ENCODE measurements around the gene FOXRED2. TPM values are rescaled to one million over a fixed set of nuclear protein-coding genes. Genes with fewer than 3 reads are reported as not detected.
A peak's percentile ranks its signal among the peaks of the same experiment; 100 is the strongest.
"Not testable (repeated sequence)": the region's sequence is repeated elsewhere in the genome, so short reads cannot be mapped to it uniquely, and the experiment has no call there.

The FOXRED2 gene
- total RNA-seq, 2 experiments from 2014 or later: 1.8 to 2.3 TPM

DNA sequence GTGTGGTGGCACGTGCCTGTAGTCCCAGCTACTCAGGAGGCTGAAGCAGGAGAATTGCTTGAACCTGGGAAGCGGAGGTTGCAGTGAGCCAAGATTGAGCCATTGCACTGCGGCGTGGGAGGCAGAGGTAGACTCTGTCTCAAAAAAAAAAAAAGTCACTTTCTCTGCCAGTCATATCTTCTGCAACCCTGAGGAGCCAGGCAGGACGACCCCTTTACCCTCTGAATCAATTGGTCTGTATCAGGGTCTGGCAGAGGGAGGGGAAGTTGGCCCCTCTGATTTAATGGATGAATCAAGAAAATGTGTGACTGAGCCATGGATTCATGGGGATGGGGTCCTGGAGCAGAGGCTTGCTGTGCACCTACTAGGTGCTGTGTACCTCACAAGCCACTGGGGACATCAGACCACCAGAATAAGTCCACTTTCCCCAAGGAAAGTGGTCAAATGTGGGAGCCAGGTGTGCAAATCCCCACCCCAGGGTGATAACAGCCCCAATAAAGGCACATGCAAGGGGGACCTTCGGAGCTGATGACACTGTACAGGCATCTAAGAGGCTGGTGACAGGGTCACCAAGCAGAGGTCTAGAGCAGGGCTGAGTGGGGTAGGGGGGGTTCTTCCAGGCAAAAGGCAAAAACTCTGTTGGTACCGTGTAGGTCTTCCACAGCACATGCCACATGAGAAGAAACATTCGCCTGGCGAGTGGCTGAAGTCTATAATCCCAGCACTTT, 54.4 kb downstream of the FOXRED2 start:
- CTCF ChIA-PET: interaction anchor here (0.7 to 1.7 kb wide), 8 partner anchors 13 to 117 kb away, joined by 3 to 6 read pairs (median 4); partner anchors contain the start of gene MYH9
- Histone ChIP-seq H3K27me3 (ENCODE audit: control insufficient read depth in 1 of 2, insufficient read depth in 2 of 2, low read length in 2 of 2) (no peaks in the 10 kb centered on the region), H3K4me1 (ENCODE audit: insufficient read depth, low read length) (peaks cover 85% of the 10 kb centered on the region), H3K36me3 (ENCODE audit: insufficient read depth, low read length) (no peaks in the 10 kb centered on the region), H3K27ac (ENCODE audit: low read depth in 1 of 2, low read length in 2 of 2) (peak overlapping the region; percentile 46 to 80), H3K9me3 (ENCODE audit: control insufficient read depth in 1 of 2, insufficient read depth in 1 of 2, low read length in 2 of 2) (no peaks in the 10 kb centered on the region), H3K4me3 (ENCODE audit: low read length) (no peak overlapping the region)
- Mint-ChIP-seq H3K4me1 (ENCODE audit: low read depth) (peaks cover 59% of the 10 kb centered on the region), H3K27me3 (no peaks in the 10 kb centered on the region), H3K4me3 (peak overlapping the region; percentile 65), H3K36me3 (ENCODE audit: low read depth) (no peaks in the 10 kb centered on the region), H3K27ac (peak overlapping the region; percentile 93), H3K9me3 (no peaks in the 10 kb centered on the region)
- TF ChIP-seq, protein P1, sequence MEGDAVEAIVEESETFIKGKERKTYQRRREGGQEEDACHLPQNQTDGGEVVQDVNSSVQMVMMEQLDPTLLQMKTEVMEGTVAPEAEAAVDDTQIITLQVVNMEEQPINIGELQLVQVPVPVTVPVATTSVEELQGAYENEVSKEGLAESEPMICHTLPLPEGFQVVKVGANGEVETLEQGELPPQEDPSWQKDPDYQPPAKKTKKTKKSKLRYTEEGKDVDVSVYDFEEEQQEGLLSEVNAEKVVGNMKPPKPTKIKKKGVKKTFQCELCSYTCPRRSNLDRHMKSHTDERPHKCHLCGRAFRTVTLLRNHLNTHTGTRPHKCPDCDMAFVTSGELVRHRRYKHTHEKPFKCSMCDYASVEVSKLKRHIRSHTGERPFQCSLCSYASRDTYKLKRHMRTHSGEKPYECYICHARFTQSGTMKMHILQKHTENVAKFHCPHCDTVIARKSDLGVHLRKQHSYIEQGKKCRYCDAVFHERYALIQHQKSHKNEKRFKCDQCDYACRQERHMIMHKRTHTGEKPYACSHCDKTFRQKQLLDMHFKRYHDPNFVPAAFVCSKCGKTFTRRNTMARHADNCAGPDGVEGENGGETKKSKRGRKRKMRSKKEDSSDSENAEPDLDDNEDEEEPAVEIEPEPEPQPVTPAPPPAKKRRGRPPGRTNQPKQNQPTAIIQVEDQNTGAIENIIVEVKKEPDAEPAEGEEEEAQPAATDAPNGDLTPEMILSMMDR (IDR thresholded peaks at IDR 0.05): no peak
- intact Hi-C loops (cut with DNase I, micrococcal nuclease): loop anchor here in 1 of 2 experiments (5.0 kb wide), 2 partner anchors 45 to 120 kb away; no protein-coding TSS in a partner anchor
- POLR2A ChIA-PET: interaction anchor here (0.6 to 1.8 kb wide), 22 partner anchors 9 to 214 kb away, joined by 3 to 29 read pairs (median 6); partner anchors contain the start of genes APOL2, MYH9 and TXN2
- DNase-seq (peak in 2 of 14 experiments; percentile 45 to 54), ATAC-seq (ENCODE audit: poor library complexity) (peak; percentile 6)

DNA sequence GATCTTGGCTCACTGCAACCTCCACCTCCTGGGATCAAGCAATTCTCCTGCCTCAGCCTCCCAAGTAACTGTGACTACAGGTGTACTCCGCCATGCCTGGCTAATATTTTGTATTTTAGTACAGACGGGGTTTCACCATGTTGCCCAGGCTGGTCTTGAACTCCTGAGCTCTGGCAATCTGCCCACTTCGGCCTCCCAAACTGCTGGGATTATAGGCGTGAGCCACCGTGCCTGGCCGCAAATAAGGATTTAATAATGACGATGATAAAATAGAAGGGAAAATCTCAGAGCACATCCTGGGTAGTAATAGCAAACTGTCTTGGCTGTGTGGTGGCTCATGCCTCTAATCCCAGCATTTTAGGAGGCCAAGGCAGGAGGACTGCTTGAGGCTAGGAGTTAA, 55.9 kb downstream of the FOXRED2 start:
- intact Hi-C loops (cut with DNase I, micrococcal nuclease): loop anchor here (1.0 to 5.0 kb wide), 7 partner anchors 16 to 120 kb away; no protein-coding TSS in a partner anchor
- H3K36me3 Mint-ChIP-seq (ENCODE audit: low read depth); H3K36me3 ChIP-seq (ENCODE audit: insufficient read depth, low read length); H3K4me3 Mint-ChIP-seq; H3K4me3 ChIP-seq (ENCODE audit: low read length); ATAC-seq (ENCODE audit: poor library complexity); H3K9me3 ChIP-seq (ENCODE audit: control insufficient read depth in 1 of 2, insufficient read depth in 1 of 2, low read length in 2 of 2); H3K27me3 Mint-ChIP-seq; H3K27me3 ChIP-seq (ENCODE audit: control insufficient read depth in 1 of 2, insufficient read depth in 2 of 2, low read length in 2 of 2); H3K9me3 Mint-ChIP-seq: not testable (repeated sequence)
- H3K4me1 ChIP-seq (ENCODE audit: insufficient read depth, low read length): peaks cover 89% of the 10 kb centered on the region
- peak overlapping the region; percentile 46 to 80 for H3K27ac ChIP-seq (ENCODE audit: low read depth in 1 of 2, low read length in 2 of 2)
- ChIA-PET CTCF (interaction anchor here (1.7 kb wide), 1 partner anchor 85 kb away, joined by 5 read pairs; no protein-coding TSS in a partner anchor), POLR2A (interaction anchor here (1.0 to 1.7 kb wide), 8 partner anchors 8 to 114 kb away, joined by 4 to 12 read pairs (median 5); no protein-coding TSS in a partner anchor)
- Mint-ChIP-seq H3K27ac (peak overlapping the region; percentile 93), H3K4me1 (ENCODE audit: low read depth) (peaks cover 54% of the 10 kb centered on the region)
- peak in 1 of 14 experiments; percentile 20 for DNase-seq

- POLR2A ChIA-PET: interaction anchor here (1.4 kb wide), 1 partner anchor 65 kb away, joined by 6 read pairs; no protein-coding TSS in a partner anchor
- H3K4me3 Mint-ChIP-seq: no peak overlapping the region
- H3K27me3 Mint-ChIP-seq: no peaks in the 10 kb centered on the region
- CTCF ChIA-PET: interaction anchor here (1.3 kb wide), 1 partner anchor 14 kb away, joined by 3 read pairs; no protein-coding TSS in a partner anchor
- no peak overlapping the region for H3K4me3 ChIP-seq (ENCODE audit: low read length)
- intact Hi-C loops (cut with DNase I, micrococcal nuclease): loop anchor here (2.0 to 5.0 kb wide), 3 partner anchors 42 to 117 kb away; no protein-coding TSS in a partner anchor
- no peaks in the 10 kb centered on the region for H3K9me3 ChIP-seq (ENCODE audit: control insufficient read depth in 1 of 2, insufficient read depth in 1 of 2, low read length in 2 of 2)
- no peaks in the 10 kb centered on the region for H3K9me3 Mint-ChIP-seq
- no peaks in the 10 kb centered on the region for H3K36me3 ChIP-seq (ENCODE audit: insufficient read depth, low read length)
- DNase-seq (peak in 1 of 14 experiments; percentile 35), ATAC-seq (ENCODE audit: poor library complexity) (no peak)
- no peaks in the 10 kb centered on the region for H3K27me3 ChIP-seq (ENCODE audit: control insufficient read depth in 1 of 2, insufficient read depth in 2 of 2, low read length in 2 of 2)
- peaks cover 87% of the 10 kb centered on the region for H3K4me1 ChIP-seq (ENCODE audit: insufficient read depth, low read length)
- H3K27ac Mint-ChIP-seq: peak overlapping the region; percentile 93
- peak overlapping the region in 1 of 2 donors; percentile 5 for H3K27ac ChIP-seq (ENCODE audit: low read depth in 1 of 2, low read length in 2 of 2)
- no peaks in the 10 kb centered on the region for H3K36me3 Mint-ChIP-seq (ENCODE audit: low read depth)
- TF ChIP-seq, protein P1 (IDR thresholded peaks at IDR 0.05): no peak
- H3K4me1 Mint-ChIP-seq (ENCODE audit: low read depth): peaks cover 56% of the 10 kb centered on the region
These were observed 57.2 kb downstream of the FOXRED2 start for GRCh38 chr22:36449596-36450175.
